Measurements from ENCODE around the gene CNDP2. TPM values are rescaled to one million over a fixed set of nuclear protein-coding genes. Genes with fewer than 3 reads are reported as not detected.

CNDP2 gene
- total and polyA plus RNA-seq, 2 donors from 2014 or later, result 499 to 740 TPM

DNA sequence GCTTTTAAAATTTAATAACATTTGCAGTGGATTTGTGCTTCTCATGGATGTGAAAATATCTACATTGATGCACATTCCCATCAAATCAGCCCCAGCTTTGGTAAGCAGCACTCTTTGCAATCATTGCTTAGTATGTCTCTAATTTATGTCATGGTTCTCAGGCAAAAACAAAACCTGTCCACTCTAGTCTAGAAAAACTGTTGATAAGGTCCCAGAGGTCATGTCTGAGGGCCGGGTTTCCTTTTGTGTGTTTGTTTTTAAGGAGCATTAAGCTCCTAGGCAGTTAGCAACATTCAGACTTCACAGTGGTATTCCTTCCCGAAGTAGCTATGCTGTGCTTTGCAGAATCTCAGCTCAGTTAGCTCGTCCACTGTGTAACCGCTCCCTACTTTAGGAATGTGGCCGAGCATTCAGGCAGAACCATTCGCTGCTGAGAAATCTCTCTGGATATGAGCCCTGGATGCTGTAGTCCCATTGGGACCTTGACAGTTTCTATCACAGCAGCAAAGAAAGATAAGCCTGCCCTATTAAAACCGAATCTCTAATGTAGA is 43.1 kb upstream of the CNDP2 start:
- no peak overlapping the region for H3K9ac ChIP-seq (ENCODE audit: low read length in 3 of 3)
- no peak overlapping the region for H3K27ac ChIP-seq (ENCODE audit: low read depth in 2 of 2, low read length in 2 of 2)
- no peak overlapping the region for H3K4me3 ChIP-seq (ENCODE audit: low read length in 3 of 3)
- peaks cover 0 to 2% (median 0%) of the 10 kb centered on the region in 3 donors for H3K4me1 ChIP-seq (ENCODE audit: control insufficient read depth in 2 of 3, insufficient read depth in 2 of 3, low read depth in 1 of 3, low read length in 3 of 3)
- TF ChIP-seq, protein P1, sequence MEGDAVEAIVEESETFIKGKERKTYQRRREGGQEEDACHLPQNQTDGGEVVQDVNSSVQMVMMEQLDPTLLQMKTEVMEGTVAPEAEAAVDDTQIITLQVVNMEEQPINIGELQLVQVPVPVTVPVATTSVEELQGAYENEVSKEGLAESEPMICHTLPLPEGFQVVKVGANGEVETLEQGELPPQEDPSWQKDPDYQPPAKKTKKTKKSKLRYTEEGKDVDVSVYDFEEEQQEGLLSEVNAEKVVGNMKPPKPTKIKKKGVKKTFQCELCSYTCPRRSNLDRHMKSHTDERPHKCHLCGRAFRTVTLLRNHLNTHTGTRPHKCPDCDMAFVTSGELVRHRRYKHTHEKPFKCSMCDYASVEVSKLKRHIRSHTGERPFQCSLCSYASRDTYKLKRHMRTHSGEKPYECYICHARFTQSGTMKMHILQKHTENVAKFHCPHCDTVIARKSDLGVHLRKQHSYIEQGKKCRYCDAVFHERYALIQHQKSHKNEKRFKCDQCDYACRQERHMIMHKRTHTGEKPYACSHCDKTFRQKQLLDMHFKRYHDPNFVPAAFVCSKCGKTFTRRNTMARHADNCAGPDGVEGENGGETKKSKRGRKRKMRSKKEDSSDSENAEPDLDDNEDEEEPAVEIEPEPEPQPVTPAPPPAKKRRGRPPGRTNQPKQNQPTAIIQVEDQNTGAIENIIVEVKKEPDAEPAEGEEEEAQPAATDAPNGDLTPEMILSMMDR (IDR thresholded peaks at IDR 0.05; ENCODE audit: borderline replicate concordance, extremely low read depth, insufficient read depth), result no peak
- FAIRE-seq (no peak), DNase-seq (peak in 3 of 5 donors; percentile 43 to 66 (median 61))
- no peaks in the 10 kb centered on the region for H3K36me3 ChIP-seq (ENCODE audit: control insufficient read depth in 2 of 3, insufficient read depth in 3 of 3, low read length in 3 of 3)
- H3K27me3 ChIP-seq (ENCODE audit: control insufficient read depth, insufficient read depth, low read length), result peaks cover 9% of the 10 kb centered on the region
- intact Hi-C loops (cut with DNase I), result no loop called here
- no peaks in the 10 kb centered on the region for H3K9me3 ChIP-seq (ENCODE audit: control insufficient read depth in 2 of 3, insufficient read depth in 1 of 3, low read length in 3 of 3)

DNA sequence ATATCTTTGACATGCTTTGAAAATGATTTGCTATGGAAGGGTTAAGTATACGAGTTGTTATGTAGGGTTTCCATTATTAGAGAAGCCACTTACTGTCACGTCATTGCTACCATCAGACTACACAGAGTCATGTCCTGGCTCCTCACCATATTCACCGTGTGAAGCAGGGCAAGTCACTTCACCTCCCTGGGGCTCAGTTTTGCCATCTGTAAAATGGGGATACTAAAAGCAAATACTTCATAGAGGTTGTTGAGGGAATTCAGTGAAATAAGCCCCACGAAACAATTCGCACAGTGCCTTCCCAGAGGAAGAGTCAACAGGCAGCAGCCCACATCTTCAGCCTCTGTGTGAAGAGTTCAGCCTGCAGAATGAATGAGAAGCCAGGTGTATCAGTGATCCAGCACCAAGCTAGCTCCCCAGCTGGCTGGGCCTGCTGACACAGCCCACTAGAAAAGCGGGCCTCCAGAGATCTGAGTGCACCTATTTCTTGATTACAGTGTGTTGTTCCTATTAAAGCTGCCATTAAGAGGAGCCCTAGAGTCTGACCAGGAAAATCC is 42.4 kb upstream of the CNDP2 start:
- no peak for FAIRE-seq
- intact Hi-C loops (cut with DNase I), result no loop called here
- H3K27me3 ChIP-seq (ENCODE audit: control insufficient read depth, insufficient read depth, low read length), result peaks cover 9% of the 10 kb centered on the region

DNA sequence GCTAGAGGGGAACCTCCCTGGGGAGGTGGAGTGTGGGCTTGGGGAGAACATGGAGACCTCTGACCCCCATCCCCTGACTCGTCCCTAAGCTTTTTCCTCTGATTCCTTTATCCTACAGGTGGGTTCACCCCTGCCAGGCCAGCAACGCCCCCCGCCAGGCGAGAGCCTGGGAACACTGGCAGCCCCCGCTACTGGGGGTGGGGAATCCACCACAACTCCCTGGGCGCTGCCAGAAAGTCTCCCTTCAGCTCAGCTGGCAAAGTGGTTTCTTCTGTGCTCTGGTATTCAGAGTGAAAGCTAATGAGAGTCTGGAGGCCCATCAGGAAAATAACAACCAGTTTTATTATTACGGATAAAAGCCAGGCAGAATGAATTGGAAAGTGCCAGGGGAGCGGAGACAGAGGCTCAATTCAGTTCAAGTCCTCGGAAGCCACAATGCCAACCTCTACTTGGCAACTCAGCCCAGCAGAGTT is 41.8 kb upstream of the CNDP2 start:
- intact Hi-C loops (cut with DNase I), result no loop called here
- H3K9me3 ChIP-seq (ENCODE audit: control insufficient read depth in 2 of 3, insufficient read depth in 1 of 3, low read length in 3 of 3), result no peaks in the 10 kb centered on the region
- H3K36me3 ChIP-seq (ENCODE audit: control insufficient read depth in 2 of 3, insufficient read depth in 3 of 3, low read length in 3 of 3), result no peaks in the 10 kb centered on the region
- no peak for FAIRE-seq
- no peak for DNase-seq
- H3K27me3 ChIP-seq (ENCODE audit: control insufficient read depth, insufficient read depth, low read length), result peaks cover 9% of the 10 kb centered on the region
- no peak overlapping the region for H3K4me3 ChIP-seq (ENCODE audit: low read length in 3 of 3)
- H3K9ac ChIP-seq (ENCODE audit: low read length in 3 of 3), result no peak overlapping the region
- no peak overlapping the region for H3K27ac ChIP-seq (ENCODE audit: low read depth in 2 of 2, low read length in 2 of 2)
- TF ChIP-seq, protein P1 (IDR thresholded peaks at IDR 0.05; ENCODE audit: borderline replicate concordance, extremely low read depth, insufficient read depth), result no peak
- H3K4me1 ChIP-seq (ENCODE audit: control insufficient read depth in 2 of 3, insufficient read depth in 2 of 3, low read depth in 1 of 3, low read length in 3 of 3), result peaks cover 0 to 2% (median 0%) of the 10 kb centered on the region in 3 donors

More for the DNA sequence above, 42.4 kb upstream of the CNDP2 start:
- Histone ChIP-seq H3K36me3 (ENCODE audit: control insufficient read depth in 2 of 3, insufficient read depth in 3 of 3, low read length in 3 of 3) (no peaks in the 10 kb centered on the region), H3K4me3 (ENCODE audit: low read length in 3 of 3) (no peak overlapping the region), H3K4me1 (ENCODE audit: control insufficient read depth in 2 of 3, insufficient read depth in 2 of 3, low read depth in 1 of 3, low read length in 3 of 3) (peaks cover 0 to 2% (median 0%) of the 10 kb centered on the region in 3 donors), H3K9me3 (ENCODE audit: control insufficient read depth in 2 of 3, insufficient read depth in 1 of 3, low read length in 3 of 3) (no peaks in the 10 kb centered on the region), H3K27ac (ENCODE audit: low read depth in 2 of 2, low read length in 2 of 2) (no peak overlapping the region), H3K9ac (ENCODE audit: low read length in 3 of 3) (no peak overlapping the region)
- TF ChIP-seq, protein P1 (IDR thresholded peaks at IDR 0.05; ENCODE audit: borderline replicate concordance, extremely low read depth, insufficient read depth), result no peak
- no peak for DNase-seq

Measured in kidney (tissue), 14 donors.